Esophagus mucosa (tissue), 1 donor: Measurements from ENCODE around the gene OR2H1. TPM values are rescaled to one million over a fixed set of nuclear protein-coding genes. Genes with fewer than 3 reads are reported as not detected.

Experiments used
- ATAC-seq: fragments of 200-7000 bp; cut with Tn5 transposase; one replicate; pipeline ENCODE4 v1.9.1; 2020
- total RNA-seq: library from RNA; stranded (reverse); gene quantifications from one replicate; pipeline ENCODE4 v1.2.4, GENCODE V29; 2023
- donor health status: DM: yes; HTN: yes; CAD: no.

The OR2H1 gene
- total RNA-seq, 1 donor from 2014 or later: not detected

DNA sequence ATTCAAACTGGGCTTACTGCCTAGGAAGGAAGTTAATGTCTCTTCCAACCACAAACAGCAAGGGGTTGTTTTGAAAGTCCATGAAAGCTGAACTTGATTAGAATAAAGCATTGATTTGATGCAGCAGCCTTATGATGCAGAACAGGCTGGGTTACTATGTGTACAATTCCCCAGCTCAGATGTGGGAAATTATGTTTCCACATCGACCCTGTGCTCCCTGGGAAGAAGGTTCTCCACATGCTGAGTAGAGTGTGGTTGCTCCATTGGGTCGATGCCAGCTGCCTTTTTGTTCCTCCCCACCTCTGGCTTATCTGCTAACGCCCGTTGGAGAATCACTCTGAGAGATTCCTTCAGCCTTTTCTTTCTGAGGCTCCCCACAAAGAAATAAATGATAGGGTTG lies 29.6 kb downstream of the OR2H1 start:
- ATAC-seq: no peak

- no peak for ATAC-seq
Measured at GRCh38 chr6:29487131-29487530, 30.2 kb downstream of the OR2H1 start.

GRCh38 chr6:29487660-29488059 lies 30.7 kb downstream of the OR2H1 start, which contains the start of gene MAS1L:
Gene MAS1L, minus strand, starts transcription at chr6:29487956. Its CDS starts 54 bp downstream, at chr6:29487902.
- no peak for ATAC-seq

- no peak for ATAC-seq
Measured at GRCh38 chr6:29488874-29489273, 31.9 kb downstream of the OR2H1 start.

- ATAC-seq: no peak
Measured at GRCh38 chr6:29489286-29489685, 32.3 kb downstream of the OR2H1 start.

- ATAC-seq: no peak
Measured at GRCh38 chr6:29490055-29490454, 33.1 kb downstream of the OR2H1 start.

GRCh38 chr6:29490552-29490951 lies 33.6 kb downstream of the OR2H1 start:
- no peak for ATAC-seq

DNA sequence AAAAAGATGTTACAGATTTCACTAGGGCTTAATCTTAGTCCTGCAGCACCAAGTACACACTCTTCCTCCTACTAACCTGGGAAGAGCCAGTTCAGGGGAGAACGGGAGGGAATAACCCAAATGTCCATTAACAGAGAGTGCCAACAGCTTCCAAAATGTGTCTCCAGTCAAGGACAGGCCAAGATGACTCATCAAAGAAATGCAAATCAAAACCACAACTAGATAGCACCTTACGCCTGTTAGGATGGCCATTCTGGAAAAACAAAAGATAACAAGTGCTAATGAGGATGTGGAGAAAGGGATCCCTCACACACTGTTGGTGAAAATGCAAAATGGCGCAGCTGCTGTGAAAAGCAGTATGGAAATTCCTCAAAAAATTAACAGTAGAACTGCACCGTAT lies 34.6 kb downstream of the OR2H1 start:
- ATAC-seq: no peak

DNA sequence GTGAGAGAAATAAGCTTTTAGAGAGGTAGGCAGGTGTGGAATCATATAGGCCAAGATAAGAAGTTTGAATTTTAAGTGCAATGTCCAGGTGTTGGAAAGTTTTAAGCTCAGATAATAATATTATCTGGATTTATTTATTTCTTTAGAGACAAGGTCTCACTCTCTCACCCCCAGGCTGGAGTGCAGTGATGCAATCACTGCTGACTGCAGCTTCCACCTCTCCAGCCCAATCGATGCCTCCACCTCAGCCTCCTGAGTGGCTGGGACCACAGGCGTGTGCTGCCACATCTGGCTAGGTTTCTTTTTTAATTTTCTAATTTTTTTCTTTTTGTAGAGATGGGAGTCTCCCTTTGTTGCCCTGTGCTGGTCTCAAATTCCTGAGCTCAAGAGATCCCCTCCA lies 36.3 kb downstream of the OR2H1 start:
- no peak for ATAC-seq

- no peak for ATAC-seq
Measured at GRCh38 chr6:29494131-29494530, 37.2 kb downstream of the OR2H1 start.

DNA sequence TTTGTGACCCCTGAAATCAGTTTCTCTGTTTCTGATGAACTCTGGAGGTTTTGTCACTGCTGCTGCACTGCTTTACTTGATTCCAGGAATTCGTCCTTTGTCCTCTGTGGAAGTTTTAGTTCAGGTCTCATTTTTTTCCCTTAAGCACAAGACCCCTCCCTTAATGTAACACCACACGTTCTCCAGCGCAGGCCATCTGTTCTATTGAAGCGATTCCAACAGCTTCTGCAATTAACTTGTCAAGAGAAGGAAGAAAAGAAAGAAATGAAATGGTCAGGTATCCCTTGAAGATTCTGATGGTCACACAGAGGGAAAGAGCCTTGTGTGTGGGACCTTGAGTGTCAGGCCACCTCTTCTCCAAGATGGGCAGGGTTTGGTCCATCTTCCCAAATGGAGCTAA lies 38.6 kb downstream of the OR2H1 start:
- no peak for ATAC-seq

- ATAC-seq: no peak
Measured at GRCh38 chr6:29496961-29497360, 40.0 kb downstream of the OR2H1 start.

GRCh38 chr6:29499704-29500103 lies 42.7 kb downstream of the OR2H1 start:
- no peak for ATAC-seq

- ATAC-seq: no peak
Measured at GRCh38 chr6:29500594-29500993, 43.6 kb downstream of the OR2H1 start.

- ATAC-seq: no peak
Measured at GRCh38 chr6:29501106-29501505, 44.2 kb downstream of the OR2H1 start.

DNA sequence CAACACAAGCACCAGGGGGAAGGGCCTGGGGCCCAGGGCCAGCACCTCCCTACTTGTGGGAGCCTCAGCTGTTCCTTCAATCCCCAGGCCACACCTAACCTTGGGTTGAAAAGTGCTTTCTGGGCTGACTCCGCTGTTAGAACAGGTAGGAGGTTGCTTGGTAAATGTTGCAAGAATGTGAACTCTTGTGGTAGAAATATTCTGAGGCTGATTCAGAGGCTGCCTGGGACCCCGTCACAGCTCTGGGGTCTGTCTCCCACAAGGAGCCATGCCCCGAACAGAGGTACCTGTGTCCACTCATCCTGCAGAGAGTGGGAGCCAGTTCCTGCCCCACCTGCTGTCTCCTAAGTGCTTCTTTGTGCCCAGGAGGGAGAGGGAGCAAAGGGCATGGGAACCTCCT lies 45.2 kb downstream of the OR2H1 start:
- ATAC-seq: no peak

GRCh38 chr6:29502597-29502996 lies 45.6 kb downstream of the OR2H1 start:
- ATAC-seq: no peak

DNA sequence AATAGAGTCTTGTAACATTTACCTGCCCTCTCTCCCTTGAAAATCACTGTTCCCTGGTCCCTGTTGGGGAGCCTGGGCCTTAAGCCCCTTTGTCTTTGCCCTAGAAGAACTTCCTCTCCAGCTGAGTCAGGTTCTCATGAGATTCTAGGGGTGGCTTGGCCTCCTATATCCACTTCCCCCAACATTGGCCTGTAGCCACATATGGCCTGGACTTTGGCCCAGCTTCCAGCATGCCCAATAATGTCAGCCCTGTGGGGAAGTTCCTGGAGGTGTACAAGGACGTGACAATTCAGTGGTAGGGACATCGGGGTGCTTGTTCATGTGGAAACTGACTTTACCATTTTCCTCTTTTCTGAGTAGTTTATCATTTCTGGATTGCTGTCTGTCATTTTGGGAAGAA lies 48.0 kb downstream of the OR2H1 start:
- no peak for ATAC-seq

DNA sequence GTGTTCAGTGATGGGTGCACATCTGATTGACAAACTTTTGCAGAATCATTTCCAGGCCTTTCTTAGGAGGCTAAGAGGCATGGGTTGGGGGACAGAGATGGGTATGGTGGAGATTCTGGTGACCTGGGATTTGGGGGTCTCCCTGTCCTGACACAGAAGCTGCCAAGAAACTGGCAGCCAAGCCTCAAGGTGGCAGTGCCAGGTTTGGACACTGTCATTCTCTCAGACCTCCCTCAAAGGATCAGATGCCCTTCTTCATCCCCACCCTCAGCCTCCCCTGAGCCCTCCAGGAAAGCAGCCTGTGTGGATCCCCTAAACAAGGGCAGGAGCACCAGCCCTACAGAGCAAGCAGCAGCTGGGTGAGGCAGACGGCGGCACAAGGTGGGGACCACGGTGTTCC lies 48.9 kb downstream of the OR2H1 start:
- no peak for ATAC-seq

- ATAC-seq: no peak
Measured at GRCh38 chr6:29506446-29507067, 49.6 kb downstream of the OR2H1 start.

- no peak for ATAC-seq
Measured at GRCh38 chr6:29507319-29507718, 50.4 kb downstream of the OR2H1 start.

DNA sequence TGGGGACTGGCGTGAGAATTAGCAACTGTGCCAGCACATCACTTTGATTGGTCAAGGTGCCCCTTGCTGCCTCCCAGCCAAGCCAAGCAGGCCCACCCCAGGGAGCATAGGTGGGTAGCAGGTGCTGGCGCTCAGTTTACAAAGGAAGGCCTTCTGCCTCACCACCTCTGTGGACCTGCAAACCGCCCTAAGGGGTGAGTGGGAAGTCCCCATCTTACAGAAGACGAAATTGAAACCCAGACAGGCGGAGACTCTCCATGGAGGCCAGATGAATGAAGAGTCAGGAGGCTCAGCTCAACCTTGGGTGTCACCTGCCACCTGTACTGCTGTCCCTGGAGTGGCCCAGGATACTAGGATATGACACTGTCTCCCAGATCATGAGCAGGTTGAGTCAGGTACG lies 52.3 kb downstream of the OR2H1 start:
- no peak for ATAC-seq

DNA sequence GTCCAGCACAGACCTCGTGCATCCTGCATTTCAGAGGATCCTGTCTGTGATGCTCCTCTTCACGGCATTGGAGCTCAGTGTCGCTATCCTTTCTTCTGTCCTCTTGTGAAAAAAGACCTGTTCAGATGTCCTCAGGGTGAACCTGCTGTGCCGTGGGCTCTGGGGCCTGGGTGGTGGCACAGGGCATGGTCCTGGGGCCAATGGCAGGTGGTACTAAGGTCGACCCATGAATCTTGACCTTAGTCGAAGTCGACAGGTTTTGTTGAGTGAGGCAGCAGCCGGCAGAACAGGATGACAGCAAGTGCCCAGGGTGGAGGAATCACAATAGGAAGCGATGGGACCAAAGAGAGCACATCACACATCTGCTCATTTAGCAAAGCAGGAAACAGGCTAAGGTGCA lies 52.8 kb downstream of the OR2H1 start:
- ATAC-seq: no peak

DNA sequence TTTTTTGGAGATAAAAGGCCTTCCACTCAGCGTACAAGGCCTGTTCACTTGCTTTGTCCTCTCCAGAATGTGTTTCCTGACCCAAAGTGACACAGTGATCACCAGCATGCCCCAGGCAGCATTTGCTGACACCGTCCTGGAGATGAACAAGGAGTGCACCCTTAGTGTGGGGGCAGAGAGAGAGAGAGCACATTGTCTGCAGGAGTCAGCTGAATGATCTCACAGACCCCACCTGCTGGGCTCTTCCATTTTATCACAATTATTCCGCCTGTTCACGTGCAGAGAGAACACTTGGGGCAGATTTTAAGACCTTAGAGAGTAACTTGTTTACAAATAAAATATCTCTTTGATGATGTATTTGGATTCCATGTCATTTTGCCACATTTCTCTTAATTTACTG lies 53.2 kb downstream of the OR2H1 start:
- no peak for ATAC-seq

GRCh38 chr6:29510746-29511300 lies 53.9 kb downstream of the OR2H1 start:
- no peak for ATAC-seq
